Breast epithelium (tissue), 4 donors: ENCODE measurements around the gene TTC38. TPM values are rescaled to one million over a fixed set of nuclear protein-coding genes. Genes with fewer than 3 reads are reported as not detected.

Experiments
- DNase-seq, 2 donors: peaks; one replicate each; pipeline ENCODE4 v3.0.0-alpha.2; 2019; ENCODE audit warnings: low spot score in 2 of 2
- H3K27ac ChIP-seq, 2 donors: fragments of 200-600 bp; sonication (generic) in 1 of 2; one replicate each; pipeline ENCODE4 v1.5.1; 2016 to 2019; ENCODE audit warnings: mild to moderate bottlenecking in 1 of 2
- H3K27me3 ChIP-seq, 2 donors: fragments of 200-600 bp; sonication (generic) in 1 of 2; one replicate each; pipeline versions ENCODE4 v1.5.1 to v1.6.0; 2017 to 2019; ENCODE audit warnings: control low read depth in 1 of 2, mild to moderate bottlenecking in 1 of 2
- H3K36me3 ChIP-seq: fragments of 200-600 bp; one replicate; pipeline ENCODE4 v1.5.1; 2019
- H3K4me1 ChIP-seq, 2 donors: fragments of 200-600 bp; sonication (generic); one replicate each; pipeline ENCODE4 v1.5.1; 2016 to 2019; ENCODE audit warnings: control low read depth in 1 of 2
- H3K4me3 ChIP-seq, 3 donors: fragments of 200-600 bp; sonication (generic); 1 replicate in 2 of 3; 2 replicates in 1 of 3; pipeline ENCODE4 v1.5.1; 2016 to 2019; ENCODE audit warnings: mild to moderate bottlenecking in 3 of 3, moderate library complexity in 2 of 3
- H3K9me3 ChIP-seq, 2 donors: fragments of 200-600 bp; sonication (generic) in 1 of 2; one replicate each; pipeline ENCODE4 v1.5.1; 2016 to 2019; ENCODE audit warnings: control low read depth in 1 of 2
- CTCF ChIP-seq, 3 donors: fragments of 450-650 bp; IDR thresholded peaks; one replicate each; pipeline ENCODE4 v1.5.1; 2016 to 2017; ENCODE audit warnings: antibody characterized with exemption in 3 of 3, mild to moderate bottlenecking in 3 of 3, moderate library complexity in 3 of 3
- POLR2A ChIP-seq: fragments of 450-650 bp; IDR thresholded peaks from one replicate; pipeline ENCODE4 v1.6.1; 2016; ENCODE audit warnings: antibody characterized with exemption, mild to moderate bottlenecking, moderate library complexity
- POLR2AphosphoS5 ChIP-seq, 3 donors: sonication (generic); formaldehyde crosslinking; IDR thresholded peaks; one replicate each; pipeline ENCODE4 v1.6.1; 2017; ENCODE audit warnings: antibody characterized with exemption in 3 of 3
- intact Hi-C: fragments of 100-400 bp; cut with DNase I; formaldehyde crosslinking; loops from one replicate; pipeline ENCODE4 v1.15.1; 2023; ENCODE audit warnings: low total_unique reads
- total RNA-seq, 3 donors: library from RNA; depleted of rRNA; stranded (reverse); fragments of >200 nt; gene quantifications; one replicate each; pipeline ENCODE4 v1.1.0, GENCODE V29; 2016

Gene TTC38
- total RNA-seq, 3 donors from 2014 or later, result 55.6 to 115 (median 82.3) TPM

DNA sequence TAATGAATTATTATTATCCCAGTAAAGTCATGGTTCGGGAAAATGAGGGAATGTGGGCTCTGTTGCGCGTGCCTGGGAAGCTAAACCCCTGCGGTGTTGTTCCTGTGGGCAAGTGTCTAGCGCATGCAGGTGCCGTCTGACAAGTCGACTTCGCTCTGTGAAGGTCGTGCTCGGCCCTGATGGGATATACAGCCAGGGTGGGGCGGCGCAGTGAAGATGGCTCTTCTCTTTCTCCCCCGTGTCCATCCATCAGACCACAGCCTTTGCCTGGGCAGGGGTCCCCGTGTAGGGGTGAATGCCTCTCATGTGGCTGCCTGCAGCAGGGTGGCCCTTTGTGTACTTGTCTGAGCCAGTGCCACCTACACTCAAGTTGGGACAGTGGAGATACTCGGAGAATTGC is 54.9 kb downstream of the TTC38 start:
- no peak overlapping the region for H3K4me3 ChIP-seq
- no peaks in the 10 kb centered on the region for H3K27me3 ChIP-seq
- no peaks in the 10 kb centered on the region for H3K9me3 ChIP-seq
- no peak overlapping the region for H3K27ac ChIP-seq
- intact Hi-C loops, result no loop called here
- no peaks in the 10 kb centered on the region for H3K36me3 ChIP-seq
- TF ChIP-seq CTCF (IDR thresholded peaks at IDR 0.05), result no peak
- TF ChIP-seq POLR2A, result no peak
- TF ChIP-seq POLR2AphosphoS5 (IDR thresholded peaks at IDR 0.05), result no peak
- H3K4me1 ChIP-seq, result no peaks in the 10 kb centered on the region
- no peak for DNase-seq

DNA sequence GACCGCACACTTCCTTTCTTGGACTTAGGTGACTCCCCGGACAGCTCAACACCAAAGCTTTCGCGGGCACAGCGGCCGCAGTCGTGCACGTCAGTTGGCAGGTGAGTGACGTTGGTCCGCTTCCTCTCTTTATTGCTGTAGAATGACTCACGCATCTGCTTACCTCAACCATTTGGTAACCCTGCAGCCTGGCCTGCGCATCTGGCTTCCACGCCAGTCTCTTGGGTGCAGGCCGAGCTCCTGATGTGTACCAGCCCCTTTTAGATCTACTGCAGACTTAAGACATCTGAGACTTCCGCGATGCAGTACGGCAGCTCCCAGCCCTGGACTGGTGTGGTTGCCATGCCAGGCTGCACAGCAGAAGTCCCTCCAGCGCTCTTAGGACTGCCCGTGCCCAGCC is 55.4 kb downstream of the TTC38 start:
- no peak for DNase-seq
- Histone ChIP-seq H3K4me3 (no peak overlapping the region), H3K27ac (no peak overlapping the region), H3K9me3 (no peaks in the 10 kb centered on the region), H3K36me3 (no peaks in the 10 kb centered on the region), H3K4me1 (no peaks in the 10 kb centered on the region), H3K27me3 (no peaks in the 10 kb centered on the region)
- intact Hi-C loops, result no loop called here
- TF ChIP-seq POLR2A (no peak), POLR2AphosphoS5 (IDR thresholded peaks at IDR 0.05) (no peak), CTCF (IDR thresholded peaks at IDR 0.05) (no peak)

- no peak overlapping the region for H3K27ac ChIP-seq
- no peaks in the 10 kb centered on the region for H3K27me3 ChIP-seq
- H3K4me3 ChIP-seq, result no peak overlapping the region
- no peaks in the 10 kb centered on the region for H3K4me1 ChIP-seq
- no peak for TF ChIP-seq POLR2AphosphoS5 (IDR thresholded peaks at IDR 0.05)
- no peak for TF ChIP-seq CTCF (IDR thresholded peaks at IDR 0.05)
- no peak for TF ChIP-seq POLR2A
- intact Hi-C loops, result no loop called here
- H3K9me3 ChIP-seq, result no peaks in the 10 kb centered on the region
- no peak for DNase-seq
- no peaks in the 10 kb centered on the region for H3K36me3 ChIP-seq
These were observed 58.4 kb downstream of the TTC38 start for GRCh38 chr22:46326066-46326680.

DNA sequence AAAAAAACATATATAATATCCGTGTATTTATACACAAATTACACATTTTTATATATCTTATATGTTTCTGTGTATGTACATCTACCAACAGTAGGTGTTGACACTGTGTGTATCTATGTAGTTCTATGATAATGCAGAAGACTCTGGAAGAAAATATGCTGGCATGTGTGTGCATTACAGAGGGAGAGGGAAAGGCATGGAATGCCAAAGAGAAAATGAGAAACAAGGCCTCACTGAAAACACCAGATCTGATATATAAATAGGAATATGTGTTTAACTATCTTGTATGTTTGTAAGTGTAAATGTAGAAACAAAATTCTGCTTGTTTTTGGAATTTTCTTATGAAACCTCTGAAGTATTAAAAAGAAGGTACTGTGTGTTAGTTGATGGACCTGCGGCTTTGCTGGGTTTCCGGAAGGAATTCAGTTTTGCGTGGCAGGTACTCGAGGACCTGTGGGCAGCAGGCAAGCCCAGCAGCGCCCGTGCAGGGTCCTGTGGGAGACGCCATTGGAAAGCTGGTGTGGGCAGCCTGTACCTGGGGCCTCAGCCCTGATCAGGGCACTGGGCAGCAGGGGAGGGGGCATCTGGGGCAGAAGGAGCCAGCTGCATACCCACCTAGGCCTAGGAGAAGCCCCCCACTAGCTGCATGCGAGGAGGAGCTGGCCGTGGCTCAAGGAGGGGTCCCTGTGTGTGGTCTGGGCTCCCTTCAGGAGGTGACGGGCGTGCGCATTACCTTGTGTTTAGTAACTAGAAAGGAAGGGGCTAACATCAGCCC is 60.1 kb downstream of the TTC38 start:
- TF ChIP-seq CTCF (IDR thresholded peaks at IDR 0.05) (no peak), POLR2AphosphoS5 (IDR thresholded peaks at IDR 0.05) (no peak), POLR2A (no peak)
- no peaks in the 10 kb centered on the region for H3K36me3 ChIP-seq
- intact Hi-C loops, result no loop called here
- H3K27me3 ChIP-seq, result no peaks in the 10 kb centered on the region
- no peaks in the 10 kb centered on the region for H3K9me3 ChIP-seq
- no peak overlapping the region for H3K27ac ChIP-seq
- DNase-seq, result no peak
- H3K4me1 ChIP-seq, result no peaks in the 10 kb centered on the region
- no peak overlapping the region for H3K4me3 ChIP-seq

GRCh38 chr22:46328797-46329196 is 61.0 kb downstream of the TTC38 start:
- no peak for DNase-seq
- intact Hi-C loops, result no loop called here
- H3K27ac ChIP-seq, result no peak overlapping the region

More at GRCh38 chr22:46328797-46329196, 61.0 kb downstream of the TTC38 start:
- TF ChIP-seq POLR2A, result no peak
- no peak for TF ChIP-seq POLR2AphosphoS5 (IDR thresholded peaks at IDR 0.05)
- no peak for TF ChIP-seq CTCF (IDR thresholded peaks at IDR 0.05)
- H3K4me3 ChIP-seq, result no peak overlapping the region
- no peaks in the 10 kb centered on the region for H3K9me3 ChIP-seq
- no peaks in the 10 kb centered on the region for H3K4me1 ChIP-seq
- H3K36me3 ChIP-seq, result no peaks in the 10 kb centered on the region
- H3K27me3 ChIP-seq, result no peaks in the 10 kb centered on the region
